Fibroblast of lung (primary cell): Measurements from ENCODE around the gene COL8A1.

Experiments
- CTCF ChIP-seq, 2 donors: IDR thresholded peaks in 1 of 2; conservative IDR thresholded peaks in 1 of 2; 1 replicate in 1 of 2; 2 replicates in 1 of 2; pipeline ENCODE4 v1.5.1; 2011 to 2012; ENCODE audit warnings: low read length in 2 of 2, control low read depth in 1 of 2, inconsistent platforms in 1 of 2, low read depth in 1 of 2, mild to moderate bottlenecking in 1 of 2
- EZH2 ChIP-seq: IDR thresholded peaks from 2 replicates; pipeline ENCODE4 v1.5.1; 2012; ENCODE audit warnings: low read length, control low read depth, mild to moderate bottlenecking; ENCODE audit errors: missing control alignments

GRCh38 chr3:99767291-99767690, 128.9 kb downstream of the COL8A1 start:
- TF ChIP-seq CTCF (conservative IDR thresholded peaks at IDR 0.05 in 1 of 2, IDR thresholded peaks at IDR 0.05 in 1 of 2; ENCODE audit: low read depth in 1 of 2, low read length in 2 of 2) (no peak), EZH2 (no peak)
